CD4-positive, alpha-beta T cell (primary cell): ENCODE data around the gene HEPN1. TPM values are rescaled to one million over a fixed set of nuclear protein-coding genes. Genes with fewer than 3 reads are reported as not detected.

ENCODE experiments used
- ATAC-seq: fragments of 200-7000 bp; cut with Tn5 transposase; one replicate; pipeline ENCODE4 v1.10.0; 2022; ENCODE audit warnings: mild to moderate bottlenecking; ENCODE audit not compliant: poor library complexity
- CTCF ChIA-PET: fragments of 350-600 bp; sonication (Branson Sonifier 250); formaldehyde crosslinking; loops from one replicate; lab custom pipeline; 2021; ENCODE audit warnings: antibody characterized with exemption, inconsistent platforms; lab: Charles Lee
- POLR2A ChIA-PET: fragments of 350-600 bp; sonication (Branson Sonifier 250); formaldehyde crosslinking; loops from one replicate; lab custom pipeline; 2021; ENCODE audit warnings: antibody characterized with exemption, inconsistent platforms; lab: Charles Lee
- DNase-seq, 14 experiments: peaks; one replicate each; pipeline ENCODE4 v3.0.0-alpha.2; 2013 to 2020; ENCODE audit warnings: mixed read lengths in 2 of 14
- H3K27ac ChIP-seq, 2 donors: one replicate each; pipeline versions ENCODE4 v1.5.1 to v1.7.0; 2013; ENCODE audit warnings: low read length in 2 of 2, low read depth in 1 of 2, mild to moderate bottlenecking in 1 of 2
- H3K27me3 ChIP-seq, 2 experiments: 1 replicate in 1 of 2; 2 replicates in 1 of 2; pipeline versions ENCODE4 v1.6.1 to v1.7.0; 2013; ENCODE audit warnings: low read length in 2 of 2, control low read depth in 1 of 2, mild to moderate bottlenecking in 1 of 2, moderate library complexity in 1 of 2; ENCODE audit not compliant: insufficient read depth in 2 of 2, control insufficient read depth in 1 of 2
- H3K36me3 ChIP-seq: one replicate; pipeline ENCODE4 v1.6.1; 2013; ENCODE audit warnings: low read length, control low read depth; ENCODE audit not compliant: insufficient read depth
- H3K4me1 ChIP-seq: one replicate; pipeline ENCODE4 v1.6.1; 2013; ENCODE audit warnings: low read length, control low read depth; ENCODE audit not compliant: insufficient read depth
- H3K4me3 ChIP-seq: one replicate; pipeline ENCODE4 v1.5.1; 2013; ENCODE audit warnings: mild to moderate bottlenecking, low read length, moderate library complexity
- H3K9me3 ChIP-seq, 2 experiments: 1 replicate in 1 of 2; 2 replicates in 1 of 2; pipeline versions ENCODE4 v1.6.1 to v1.7.0; 2013; ENCODE audit warnings: low read length in 2 of 2, mild to moderate bottlenecking in 2 of 2, control low read depth in 1 of 2, moderate library complexity in 1 of 2; ENCODE audit not compliant: control insufficient read depth in 1 of 2, insufficient read depth in 1 of 2
- H3K27ac Mint-ChIP-seq: one replicate; pipeline ENCODE4 v1.8.0; 2020; ENCODE audit warnings: mixed read lengths
- H3K27me3 Mint-ChIP-seq: one replicate; pipeline ENCODE4 v1.8.0; 2021; ENCODE audit warnings: mixed read lengths
- H3K36me3 Mint-ChIP-seq: one replicate; pipeline ENCODE4 v1.8.0; 2021; ENCODE audit warnings: low read depth, mixed read lengths
- H3K4me1 Mint-ChIP-seq: one replicate; pipeline ENCODE4 v1.8.0; 2021; ENCODE audit warnings: low read depth, mixed read lengths
- H3K4me3 Mint-ChIP-seq: one replicate; pipeline ENCODE4 v1.8.0; 2020; ENCODE audit warnings: mild to moderate bottlenecking, mixed read lengths
- H3K9me3 Mint-ChIP-seq: one replicate; pipeline ENCODE4 v1.8.0; 2020; ENCODE audit warnings: mixed read lengths
- CTCF ChIP-seq: fragments of 200-600 bp; IDR thresholded peaks from one replicate; pipeline ENCODE4 v1.8.0; 2022; ENCODE audit warnings: antibody characterized with exemption, mild to moderate bottlenecking
- intact Hi-C, 2 experiments: fragments of 100-400 bp; cut with DNase I in 1 of 2; cut with micrococcal nuclease in 1 of 2; formaldehyde crosslinking; loops; one replicate each; pipeline versions ENCODE4 v1.15.1 to v1.9.0; 2023 to 2025; cut with DNase I, micrococcal nuclease
- total RNA-seq, 174 experiments: library from RNA in 2 of 174; stranded (reverse) in 2 of 174; gene quantifications; one replicate each; pipeline ENCODE4 v1.2.3 and lab custom pipeline; 2021 to 2026

HEPN1 gene
- total RNA-seq, 2 experiments from 2014 or later = not detected

- TF ChIP-seq CTCF = no peak
- Mint-ChIP-seq H3K36me3 (no peaks in the 10 kb centered on the region), H3K4me1 (peaks cover 14% of the 10 kb centered on the region), H3K9me3 (no peaks in the 10 kb centered on the region), H3K4me3 (no peak overlapping the region), H3K27me3 (peaks cover 9% of the 10 kb centered on the region), H3K27ac (no peak overlapping the region)
- intact Hi-C loops = no loop called here
- no peak overlapping the region for H3K4me3 ChIP-seq
- ChIA-PET POLR2A (no interaction called here), CTCF (no interaction called here)
- ATAC-seq (no peak), DNase-seq (no peak)
- H3K9me3 ChIP-seq = no peaks in the 10 kb centered on the region
- no peaks in the 10 kb centered on the region for H3K27me3 ChIP-seq
- H3K36me3 ChIP-seq = no peaks in the 10 kb centered on the region
- no peak overlapping the region for H3K27ac ChIP-seq
- H3K4me1 ChIP-seq = peaks cover 5% of the 10 kb centered on the region
These were observed 25.2 kb upstream of the HEPN1 start for GRCh38 chr11:124893781-124894401.

GRCh38 chr11:124894606-124895430 is 24.2 kb upstream of the HEPN1 start:
- peaks cover 5% of the 10 kb centered on the region for H3K4me1 ChIP-seq
- no peaks in the 10 kb centered on the region for H3K36me3 ChIP-seq
- CTCF ChIA-PET = no interaction called here
- ATAC-seq = no peak
- no peak for TF ChIP-seq CTCF
- H3K27me3 Mint-ChIP-seq = peaks cover 14% of the 10 kb centered on the region
- no peak overlapping the region for H3K4me3 Mint-ChIP-seq
- H3K4me3 ChIP-seq = no peak overlapping the region
- H3K4me1 Mint-ChIP-seq = peaks cover 14% of the 10 kb centered on the region
- no peak for DNase-seq
- no peaks in the 10 kb centered on the region for H3K9me3 Mint-ChIP-seq
- POLR2A ChIA-PET = no interaction called here
- H3K27ac ChIP-seq = no peak overlapping the region
- H3K27ac Mint-ChIP-seq = no peak overlapping the region
- H3K36me3 Mint-ChIP-seq = no peaks in the 10 kb centered on the region
- no peaks in the 10 kb centered on the region for H3K27me3 ChIP-seq
- intact Hi-C loops = no loop called here
- no peaks in the 10 kb centered on the region for H3K9me3 ChIP-seq

GRCh38 chr11:124895471-124895971 is 23.5 kb upstream of the HEPN1 start:
- H3K27ac Mint-ChIP-seq = no peak overlapping the region
- no peaks in the 10 kb centered on the region for H3K9me3 Mint-ChIP-seq
- no peak for DNase-seq
- ATAC-seq = no peak
- Histone ChIP-seq H3K4me1 (peaks cover 5% of the 10 kb centered on the region), H3K36me3 (no peaks in the 10 kb centered on the region), H3K27me3 (no peaks in the 10 kb centered on the region), H3K9me3 (no peaks in the 10 kb centered on the region), H3K27ac (no peak overlapping the region), H3K4me3 (no peak overlapping the region)
- no peak for TF ChIP-seq CTCF
- ChIA-PET POLR2A (no interaction called here), CTCF (no interaction called here)
- peaks cover 16% of the 10 kb centered on the region for H3K27me3 Mint-ChIP-seq
- intact Hi-C loops = no loop called here
- peaks cover 14% of the 10 kb centered on the region for H3K4me1 Mint-ChIP-seq
- no peaks in the 10 kb centered on the region for H3K36me3 Mint-ChIP-seq
- no peak overlapping the region for H3K4me3 Mint-ChIP-seq
